ENCODE data around the gene ZEB1.

The ZEB1 gene

GRCh38 chr10:31483546-31483945 is 164.5 kb downstream of the ZEB1 start:
- no peaks in the 10 kb centered on the region for H3K36me3 ChIP-seq (ENCODE audit: insufficient read depth)
- no peaks in the 10 kb centered on the region for H3K27me3 ChIP-seq (ENCODE audit: insufficient read depth, low read depth)
- H3K4me3 ChIP-seq (IDR thresholded peaks at IDR 0.05; ENCODE audit: insufficient read depth, low read depth, low read length) = no peak overlapping the region
- no peaks in the 10 kb centered on the region for H3K79me2 ChIP-seq (ENCODE audit: insufficient read depth, low read depth)
- TF ChIP-seq CTCF (conservative IDR thresholded peaks at IDR 0.05; ENCODE audit: low read depth, low read length) = no peak
- no peak overlapping the region for H3K27ac ChIP-seq
- H2AFZ ChIP-seq (ENCODE audit: low read depth) = no peak overlapping the region
- H3K4me1 ChIP-seq (ENCODE audit: low read depth, poor library complexity, severe bottlenecking) = peaks cover 5% of the 10 kb centered on the region
- no peak overlapping the region for H3K4me2 ChIP-seq
- no peaks in the 10 kb centered on the region for H4K20me1 ChIP-seq (ENCODE audit: insufficient read depth)
- no peak overlapping the region for H3K9ac ChIP-seq

GRCh38 chr10:31484431-31485135 is 165.6 kb downstream of the ZEB1 start:
- H3K4me3 ChIP-seq (IDR thresholded peaks at IDR 0.05; ENCODE audit: insufficient read depth, low read depth, low read length) = no peak overlapping the region
- H3K36me3 ChIP-seq (ENCODE audit: insufficient read depth) = no peaks in the 10 kb centered on the region
- no peak overlapping the region for H3K4me2 ChIP-seq
- no peak overlapping the region for H2AFZ ChIP-seq (ENCODE audit: low read depth)
- no peak overlapping the region for H3K27ac ChIP-seq
- peaks cover 3% of the 10 kb centered on the region for H3K4me1 ChIP-seq (ENCODE audit: low read depth, poor library complexity, severe bottlenecking)
- no peaks in the 10 kb centered on the region for H4K20me1 ChIP-seq (ENCODE audit: insufficient read depth)
- no peak overlapping the region for H3K9ac ChIP-seq
- H3K27me3 ChIP-seq (ENCODE audit: insufficient read depth, low read depth) = no peaks in the 10 kb centered on the region
- H3K79me2 ChIP-seq (ENCODE audit: insufficient read depth, low read depth) = no peaks in the 10 kb centered on the region
- TF ChIP-seq CTCF (conservative IDR thresholded peaks at IDR 0.05; ENCODE audit: low read depth, low read length) = no peak

DNA sequence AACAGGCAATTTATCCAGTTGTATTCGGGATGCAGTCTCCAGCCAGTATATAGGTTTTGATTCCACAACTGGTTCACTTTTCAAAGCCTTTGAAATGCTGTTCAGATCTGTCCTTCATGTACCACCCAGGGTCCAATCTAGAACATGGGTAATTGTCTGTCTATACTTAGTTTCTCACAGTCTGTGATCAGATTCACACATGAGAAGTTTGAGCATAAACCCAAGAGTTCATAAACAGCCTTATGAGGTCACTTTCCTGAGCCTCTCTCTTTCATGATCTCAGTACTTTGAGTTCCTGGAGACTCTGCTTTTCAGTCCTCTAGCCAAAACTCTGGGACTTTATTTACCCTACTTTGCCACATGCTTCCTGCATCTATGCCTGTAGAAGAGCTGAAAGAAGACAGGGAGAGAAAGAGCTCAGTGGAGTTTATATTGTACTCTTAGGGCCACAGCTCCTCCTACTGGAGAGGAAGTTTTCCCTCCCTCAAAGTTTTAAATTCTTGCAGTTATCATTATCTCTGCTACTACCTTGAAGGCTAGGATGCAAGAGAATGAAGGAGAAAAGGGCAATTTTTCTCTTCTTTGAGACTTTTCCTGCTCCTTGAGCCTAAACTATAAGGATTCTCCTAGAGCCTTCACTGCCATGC is 172.0 kb downstream of the ZEB1 start:
- no peak overlapping the region for H3K4me3 ChIP-seq (IDR thresholded peaks at IDR 0.05; ENCODE audit: insufficient read depth, low read depth, low read length)
- H3K36me3 ChIP-seq (ENCODE audit: insufficient read depth) = no peaks in the 10 kb centered on the region
- no peak overlapping the region for H3K9ac ChIP-seq
- H3K4me2 ChIP-seq = no peak overlapping the region
- peaks cover 3% of the 10 kb centered on the region for H3K4me1 ChIP-seq (ENCODE audit: low read depth, poor library complexity, severe bottlenecking)
- H3K27ac ChIP-seq = no peak overlapping the region
- H3K79me2 ChIP-seq (ENCODE audit: insufficient read depth, low read depth) = no peaks in the 10 kb centered on the region
- no peak overlapping the region for H2AFZ ChIP-seq (ENCODE audit: low read depth)
- H3K27me3 ChIP-seq (ENCODE audit: insufficient read depth, low read depth) = no peaks in the 10 kb centered on the region
- TF ChIP-seq CTCF (conservative IDR thresholded peaks at IDR 0.05; ENCODE audit: low read depth, low read length) = peak; percentile 78
- no peaks in the 10 kb centered on the region for H4K20me1 ChIP-seq (ENCODE audit: insufficient read depth)

GRCh38 chr10:31507427-31507826 is 188.4 kb downstream of the ZEB1 start:
- Histone ChIP-seq H2AFZ (ENCODE audit: low read depth) (no peak overlapping the region), H3K27ac (no peak overlapping the region), H3K4me1 (ENCODE audit: low read depth, poor library complexity, severe bottlenecking) (peaks cover 6% of the 10 kb centered on the region), H3K36me3 (ENCODE audit: insufficient read depth) (no peaks in the 10 kb centered on the region), H3K4me2 (no peak overlapping the region), H3K27me3 (ENCODE audit: insufficient read depth, low read depth) (no peaks in the 10 kb centered on the region), H3K4me3 (IDR thresholded peaks at IDR 0.05; ENCODE audit: insufficient read depth, low read depth, low read length) (no peak overlapping the region), H3K79me2 (ENCODE audit: insufficient read depth, low read depth) (no peaks in the 10 kb centered on the region), H4K20me1 (ENCODE audit: insufficient read depth) (no peaks in the 10 kb centered on the region), H3K9ac (no peak overlapping the region)
- TF ChIP-seq CTCF (conservative IDR thresholded peaks at IDR 0.05; ENCODE audit: low read depth, low read length) = no peak
